IPS-20b (cell line): ENCODE results near the gene ZYX.
"Not testable (repeated sequence)": the region's sequence is repeated elsewhere in the genome, so short reads cannot be mapped to it uniquely, and the experiment has no call there.

Experiments
- H3K27ac ChIP-seq: one replicate; pipeline ENCODE4 v1.5.1; 2013; ENCODE audit warnings: low read length
- H3K27me3 ChIP-seq: 2 replicates; pipeline ENCODE4 v1.6.1; 2013; ENCODE audit warnings: mild to moderate bottlenecking, low read length, inconsistent platforms; ENCODE audit not compliant: insufficient read depth
- H3K36me3 ChIP-seq: 2 replicates; pipeline ENCODE4 v1.6.1; 2013; ENCODE audit warnings: low read depth, mild to moderate bottlenecking, inconsistent platforms, low read length, moderate library complexity; ENCODE audit not compliant: insufficient read depth
- H3K4me1 ChIP-seq: 2 replicates; pipeline ENCODE4 v1.6.1; 2013; ENCODE audit warnings: mild to moderate bottlenecking, control low read depth, inconsistent platforms, low read length, moderate library complexity; ENCODE audit not compliant: insufficient read depth
- H3K4me3 ChIP-seq: 2 replicates; pipeline ENCODE4 v1.5.1; 2013; ENCODE audit warnings: mild to moderate bottlenecking, low read length, inconsistent platforms
- H3K9ac ChIP-seq: 2 replicates; pipeline ENCODE4 v1.6.1; 2013; ENCODE audit warnings: low read depth, mild to moderate bottlenecking, inconsistent platforms, low read length, moderate library complexity
- H3K9me3 ChIP-seq: 2 replicates; pipeline ENCODE4 v1.6.1; 2013; ENCODE audit warnings: mild to moderate bottlenecking, low read depth, low read length, inconsistent platforms; ENCODE audit not compliant: insufficient read depth

ZYX gene

DNA sequence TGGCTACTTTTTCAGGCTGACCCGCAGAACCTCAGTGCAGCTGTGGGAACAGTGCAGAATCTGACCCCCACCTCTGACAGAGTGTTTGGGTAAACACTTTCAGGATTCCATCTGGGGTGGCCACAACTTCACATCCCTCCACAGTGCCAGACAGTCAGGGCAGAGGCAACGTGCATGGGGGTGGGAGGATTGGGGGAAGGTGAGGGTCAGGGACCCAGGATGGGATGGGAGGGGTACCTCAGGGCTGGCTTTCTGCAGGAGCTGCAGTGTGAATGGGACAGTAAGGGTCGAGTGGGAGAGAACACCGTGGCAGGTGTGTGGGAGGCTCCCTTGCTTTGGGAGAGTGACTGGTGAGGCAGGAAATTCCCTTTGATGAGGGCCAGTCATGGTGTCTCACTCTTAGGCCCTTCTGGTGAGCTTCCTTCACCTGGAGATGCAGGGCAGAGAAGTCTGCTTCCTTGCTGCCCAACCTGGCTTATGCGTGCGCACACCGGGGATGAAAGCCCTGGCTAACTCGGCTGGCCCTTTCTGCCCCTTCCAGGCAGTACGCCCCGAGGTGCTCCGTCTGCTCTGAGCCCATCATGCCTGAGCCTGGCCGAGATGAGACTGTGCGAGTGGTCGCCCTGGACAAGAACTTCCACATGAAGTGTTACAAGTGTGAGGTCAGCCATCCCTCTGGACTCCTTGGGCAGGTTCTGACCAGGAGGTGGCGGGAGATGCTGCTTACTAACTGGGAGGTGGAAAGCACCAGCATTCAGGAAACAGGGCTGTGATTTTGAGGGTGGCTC is 8.4 kb downstream of the ZYX start:
- H3K9me3 ChIP-seq, result no peaks in the 10 kb centered on the region
- no peak overlapping the region for H3K9ac ChIP-seq
- no peak overlapping the region for H3K4me3 ChIP-seq
- H3K36me3 ChIP-seq, result peaks cover 97% of the 10 kb centered on the region
- H3K4me1 ChIP-seq, result no peaks in the 10 kb centered on the region
- no peak overlapping the region for H3K27ac ChIP-seq
- no peaks in the 10 kb centered on the region for H3K27me3 ChIP-seq

- no peak overlapping the region for H3K27ac ChIP-seq
- H3K4me1 ChIP-seq, result no peaks in the 10 kb centered on the region
- no peaks in the 10 kb centered on the region for H3K27me3 ChIP-seq
- no peak overlapping the region for H3K4me3 ChIP-seq
- no peak overlapping the region for H3K9ac ChIP-seq
- peaks cover 97% of the 10 kb centered on the region for H3K36me3 ChIP-seq
- H3K9me3 ChIP-seq, result no peaks in the 10 kb centered on the region
Measured at GRCh38 chr7:143390104-143390772, 9.1 kb downstream of the ZYX start.

- Histone ChIP-seq H3K36me3 (peaks cover 97% of the 10 kb centered on the region), H3K27ac (no peak overlapping the region), H3K9me3 (no peaks in the 10 kb centered on the region), H3K4me3 (no peak overlapping the region), H3K27me3 (no peaks in the 10 kb centered on the region), H3K9ac (no peak overlapping the region), H3K4me1 (no peaks in the 10 kb centered on the region)
Measured at GRCh38 chr7:143390773-143391317, 9.7 kb downstream of the ZYX start.

- H3K4me3 ChIP-seq, result no peak overlapping the region
- peaks cover 98% of the 10 kb centered on the region for H3K36me3 ChIP-seq
- no peak overlapping the region for H3K27ac ChIP-seq
- no peaks in the 10 kb centered on the region for H3K9me3 ChIP-seq
- H3K27me3 ChIP-seq, result no peaks in the 10 kb centered on the region
- H3K9ac ChIP-seq, result no peak overlapping the region
- H3K4me1 ChIP-seq, result no peaks in the 10 kb centered on the region
Measured at GRCh38 chr7:143391462-143392404, 10.6 kb downstream of the ZYX start.

DNA sequence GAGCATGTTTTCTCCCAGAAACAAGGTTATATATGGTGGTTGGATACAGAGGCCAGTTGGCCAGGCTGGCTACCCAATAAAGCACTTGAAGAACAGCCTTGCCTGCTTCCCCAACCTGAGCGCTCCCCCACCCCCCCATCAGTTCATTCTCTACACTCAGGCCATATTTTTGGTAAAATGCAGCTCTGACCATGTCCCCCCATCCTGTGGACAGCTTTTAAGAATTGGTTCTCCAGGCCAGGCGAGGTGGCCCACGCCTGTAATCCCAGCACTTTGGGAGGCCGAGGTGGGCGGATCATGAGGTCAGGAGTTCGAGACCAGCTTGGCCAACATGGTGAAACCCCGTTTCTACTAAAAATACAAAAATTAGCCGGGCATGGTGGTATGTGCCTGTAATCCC is 11.3 kb downstream of the ZYX start:
- not testable (repeated sequence) for H3K4me1 ChIP-seq, H3K4me3 ChIP-seq, H3K9me3 ChIP-seq, H3K27me3 ChIP-seq, H3K27ac ChIP-seq, H3K9ac ChIP-seq
- peaks cover 98% of the 10 kb centered on the region for H3K36me3 ChIP-seq

- no peak overlapping the region for H3K4me3 ChIP-seq
- peaks cover 98% of the 10 kb centered on the region for H3K36me3 ChIP-seq
- H3K4me1 ChIP-seq, result no peaks in the 10 kb centered on the region
- no peaks in the 10 kb centered on the region for H3K9me3 ChIP-seq
- no peak overlapping the region for H3K27ac ChIP-seq
- no peak overlapping the region for H3K9ac ChIP-seq
- H3K27me3 ChIP-seq, result no peaks in the 10 kb centered on the region
Measured at GRCh38 chr7:143392875-143393266, 11.7 kb downstream of the ZYX start.

DNA sequence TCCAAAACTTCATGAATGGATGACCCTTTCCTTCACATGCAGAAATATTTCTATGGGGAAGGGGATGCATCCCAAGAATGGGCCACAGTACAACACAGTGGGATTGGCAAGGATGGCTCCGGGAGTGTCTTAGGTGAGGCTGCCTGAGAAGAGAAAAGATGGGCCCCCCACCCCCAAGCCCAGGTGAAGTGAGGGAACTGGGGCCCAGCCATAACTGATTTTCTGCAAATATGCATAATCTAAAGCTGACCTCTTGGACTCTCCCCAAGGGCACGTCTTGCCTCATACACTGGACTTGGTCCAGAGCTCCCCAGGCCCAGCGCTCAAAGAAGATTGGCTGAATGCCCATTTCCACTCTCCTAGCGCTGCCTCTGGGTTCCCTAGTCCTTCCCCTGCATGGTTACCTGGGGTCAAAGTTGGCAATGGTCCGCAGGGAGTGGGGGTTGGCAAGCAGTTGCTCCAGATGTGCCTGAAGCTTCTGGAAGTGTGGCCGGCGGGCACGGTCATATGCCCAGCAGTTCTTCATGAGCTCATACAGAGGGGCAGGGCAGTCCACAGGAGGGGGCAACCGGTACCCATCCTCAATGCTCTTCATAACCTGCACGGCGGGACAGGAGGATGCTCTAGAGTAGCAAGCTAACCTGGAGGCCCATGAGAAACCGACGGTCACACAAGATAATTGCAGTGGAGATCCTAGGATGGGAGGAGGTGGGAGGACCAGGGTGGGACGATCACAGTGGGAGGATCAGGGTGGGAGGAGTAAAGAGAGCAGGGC is 12.3 kb downstream of the ZYX start:
- Histone ChIP-seq H3K27me3 (no peaks in the 10 kb centered on the region), H3K36me3 (peaks cover 98% of the 10 kb centered on the region), H3K27ac (no peak overlapping the region), H3K4me3 (no peak overlapping the region), H3K9me3 (no peaks in the 10 kb centered on the region), H3K4me1 (no peaks in the 10 kb centered on the region), H3K9ac (no peak overlapping the region)

- Histone ChIP-seq H3K4me3 (no peak overlapping the region), H3K36me3 (peaks cover 98% of the 10 kb centered on the region), H3K9me3 (no peaks in the 10 kb centered on the region), H3K27ac (no peak overlapping the region), H3K27me3 (no peaks in the 10 kb centered on the region), H3K4me1 (no peaks in the 10 kb centered on the region), H3K9ac (no peak overlapping the region)
Measured at GRCh38 chr7:143394068-143394467, 12.9 kb downstream of the ZYX start.

DNA sequence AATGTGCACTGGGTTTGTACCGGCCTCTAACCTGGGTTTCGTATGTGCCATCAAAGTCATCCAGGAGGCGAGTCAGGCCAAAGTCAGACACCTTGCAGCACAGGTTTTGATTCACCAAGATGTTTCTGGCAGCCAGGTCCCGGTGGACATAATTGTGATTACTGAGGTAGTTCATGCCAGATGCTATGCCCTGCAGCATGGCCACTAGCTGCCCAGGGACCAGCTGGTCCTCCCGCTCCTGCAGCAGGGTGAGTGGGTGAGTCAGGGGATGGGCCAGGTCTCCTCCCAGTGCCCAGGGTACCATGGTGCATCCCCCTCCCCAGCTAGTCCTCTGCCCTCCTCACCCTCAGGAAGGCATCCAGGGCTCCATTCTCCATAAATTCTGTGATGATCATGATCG is 13.6 kb downstream of the ZYX start:
- Histone ChIP-seq H3K36me3 (peaks cover 98% of the 10 kb centered on the region), H3K4me1 (no peaks in the 10 kb centered on the region), H3K27ac (no peak overlapping the region), H3K27me3 (no peaks in the 10 kb centered on the region), H3K9me3 (no peaks in the 10 kb centered on the region), H3K4me3 (no peak overlapping the region), H3K9ac (no peak overlapping the region)

GRCh38 chr7:143395187-143396149 is 14.3 kb downstream of the ZYX start:
- H3K36me3 ChIP-seq, result peaks cover 98% of the 10 kb centered on the region
- no peak overlapping the region for H3K27ac ChIP-seq
- no peak overlapping the region for H3K9ac ChIP-seq

More at GRCh38 chr7:143395187-143396149, 14.3 kb downstream of the ZYX start:
- H3K27me3 ChIP-seq, result no peaks in the 10 kb centered on the region
- H3K9me3 ChIP-seq, result no peaks in the 10 kb centered on the region
- H3K4me1 ChIP-seq, result no peaks in the 10 kb centered on the region
- H3K4me3 ChIP-seq, result no peak overlapping the region
